Neutrophil (primary cell): ENCODE results near the gene TK1.

Experiments used
- H3K27ac ChIP-seq: fragments of 200-600 bp; sonication (generic); 2 replicates; pipeline ENCODE4 v1.5.1; 2016; ENCODE audit warnings: mild to moderate bottlenecking, moderate library complexity
- H3K27me3 ChIP-seq: fragments of 200-600 bp; sonication (generic); 2 replicates; pipeline ENCODE4 v1.6.0; 2016; ENCODE audit warnings: mild to moderate bottlenecking
- H3K36me3 ChIP-seq: fragments of 200-600 bp; sonication (generic); 2 replicates; pipeline ENCODE4 v1.5.1; 2017
- H3K4me1 ChIP-seq, 2 experiments: fragments of 200-600 bp in 1 of 2; sonication (generic) in 1 of 2; 1 replicate in 1 of 2; 2 replicates in 1 of 2; pipeline versions ENCODE4 v1.5.1 to v1.6.1; 2013 to 2016; ENCODE audit warnings: low read depth in 1 of 2, low read length in 1 of 2, mild to moderate bottlenecking in 1 of 2, moderate library complexity in 1 of 2; ENCODE audit not compliant: control insufficient read depth in 1 of 2, insufficient read depth in 1 of 2
- H3K4me3 ChIP-seq, 2 experiments: fragments of 200-600 bp in 1 of 2; sonication (generic) in 1 of 2; 1 replicate in 1 of 2; 2 replicates in 1 of 2; pipeline ENCODE4 v1.5.1; 2013 to 2016; ENCODE audit warnings: low read depth in 1 of 2, low read length in 1 of 2, mild to moderate bottlenecking in 1 of 2, moderate library complexity in 1 of 2
- H3K9me3 ChIP-seq: fragments of 200-600 bp; sonication (generic); 2 replicates; pipeline ENCODE4 v1.5.1; 2016
- TF ChIP-seq, protein P1 (sequence below): fragments of 200-600 bp; sonication (generic); IDR thresholded peaks from 2 replicates; pipeline ENCODE4 v1.5.1; 2016; ENCODE audit warnings: antibody characterized with exemption

Gene TK1

GRCh38 chr17:78125138-78125913 lies 61.5 kb downstream of the TK1 start:
- peaks cover 76 to 96% of the 10 kb centered on the region in 2 experiments for H3K4me1 ChIP-seq
- peak overlapping the region; percentile 98 for H3K27ac ChIP-seq
- TF ChIP-seq, protein P1, sequence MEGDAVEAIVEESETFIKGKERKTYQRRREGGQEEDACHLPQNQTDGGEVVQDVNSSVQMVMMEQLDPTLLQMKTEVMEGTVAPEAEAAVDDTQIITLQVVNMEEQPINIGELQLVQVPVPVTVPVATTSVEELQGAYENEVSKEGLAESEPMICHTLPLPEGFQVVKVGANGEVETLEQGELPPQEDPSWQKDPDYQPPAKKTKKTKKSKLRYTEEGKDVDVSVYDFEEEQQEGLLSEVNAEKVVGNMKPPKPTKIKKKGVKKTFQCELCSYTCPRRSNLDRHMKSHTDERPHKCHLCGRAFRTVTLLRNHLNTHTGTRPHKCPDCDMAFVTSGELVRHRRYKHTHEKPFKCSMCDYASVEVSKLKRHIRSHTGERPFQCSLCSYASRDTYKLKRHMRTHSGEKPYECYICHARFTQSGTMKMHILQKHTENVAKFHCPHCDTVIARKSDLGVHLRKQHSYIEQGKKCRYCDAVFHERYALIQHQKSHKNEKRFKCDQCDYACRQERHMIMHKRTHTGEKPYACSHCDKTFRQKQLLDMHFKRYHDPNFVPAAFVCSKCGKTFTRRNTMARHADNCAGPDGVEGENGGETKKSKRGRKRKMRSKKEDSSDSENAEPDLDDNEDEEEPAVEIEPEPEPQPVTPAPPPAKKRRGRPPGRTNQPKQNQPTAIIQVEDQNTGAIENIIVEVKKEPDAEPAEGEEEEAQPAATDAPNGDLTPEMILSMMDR: no peak
- H3K27me3 ChIP-seq: no peaks in the 10 kb centered on the region
- H3K9me3 ChIP-seq: no peaks in the 10 kb centered on the region
- H3K4me3 ChIP-seq: peak overlapping the region; percentile 1 to 87
- H3K36me3 ChIP-seq: peaks cover 60% of the 10 kb centered on the region

GRCh38 chr17:78124836-78125137 lies 62.1 kb downstream of the TK1 start:
- Histone ChIP-seq H3K27ac (peak overlapping the region; percentile 98), H3K4me3 (peak overlapping the region; percentile 1 to 87), H3K9me3 (no peaks in the 10 kb centered on the region), H3K36me3 (peaks cover 64% of the 10 kb centered on the region), H3K4me1 (peaks cover 70 to 92% of the 10 kb centered on the region in 2 experiments), H3K27me3 (no peaks in the 10 kb centered on the region)
- TF ChIP-seq, protein P1: no peak
